GM12865 (cell line): ENCODE results near the gene MTMR10.

ENCODE experiments used
- DNase-seq: peaks from one replicate; pipeline ENCODE4 v3.0.0; 2010; ENCODE audit warnings: low read depth
- H3K4me3 ChIP-seq: 2 replicates; pipeline ENCODE4 v1.5.1; 2011; ENCODE audit warnings: mild to moderate bottlenecking, low read depth, low read length, control low read depth
- TF ChIP-seq, protein P1 (sequence below): IDR thresholded peaks from 2 replicates; pipeline ENCODE4 v1.5.1; 2011; ENCODE audit warnings: low read length, control low read depth, low read depth, inconsistent platforms; ENCODE audit not compliant: insufficient read depth; ENCODE audit errors: missing control alignments

MTMR10 gene

DNA sequence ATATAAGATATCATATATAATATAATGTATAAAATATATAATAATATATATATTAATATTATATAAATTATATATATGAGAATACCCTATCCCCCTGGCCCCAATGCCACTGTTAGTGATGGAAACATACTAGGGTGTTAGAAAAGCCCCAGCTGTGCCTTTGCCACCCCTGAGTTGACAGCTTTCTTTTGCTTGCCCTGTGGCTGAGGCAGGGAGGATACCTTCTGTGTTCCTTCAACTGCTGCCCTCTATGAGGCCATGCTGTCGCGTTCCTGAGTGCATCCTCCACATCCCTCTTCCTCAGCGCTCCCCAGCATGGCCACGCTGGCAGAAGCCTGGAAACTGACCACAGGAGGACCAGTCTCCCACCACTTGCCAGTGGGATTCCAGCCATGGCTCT is 61.4 kb downstream of the MTMR10 start:
- H3K4me3 ChIP-seq = no peak overlapping the region
- TF ChIP-seq, protein P1, sequence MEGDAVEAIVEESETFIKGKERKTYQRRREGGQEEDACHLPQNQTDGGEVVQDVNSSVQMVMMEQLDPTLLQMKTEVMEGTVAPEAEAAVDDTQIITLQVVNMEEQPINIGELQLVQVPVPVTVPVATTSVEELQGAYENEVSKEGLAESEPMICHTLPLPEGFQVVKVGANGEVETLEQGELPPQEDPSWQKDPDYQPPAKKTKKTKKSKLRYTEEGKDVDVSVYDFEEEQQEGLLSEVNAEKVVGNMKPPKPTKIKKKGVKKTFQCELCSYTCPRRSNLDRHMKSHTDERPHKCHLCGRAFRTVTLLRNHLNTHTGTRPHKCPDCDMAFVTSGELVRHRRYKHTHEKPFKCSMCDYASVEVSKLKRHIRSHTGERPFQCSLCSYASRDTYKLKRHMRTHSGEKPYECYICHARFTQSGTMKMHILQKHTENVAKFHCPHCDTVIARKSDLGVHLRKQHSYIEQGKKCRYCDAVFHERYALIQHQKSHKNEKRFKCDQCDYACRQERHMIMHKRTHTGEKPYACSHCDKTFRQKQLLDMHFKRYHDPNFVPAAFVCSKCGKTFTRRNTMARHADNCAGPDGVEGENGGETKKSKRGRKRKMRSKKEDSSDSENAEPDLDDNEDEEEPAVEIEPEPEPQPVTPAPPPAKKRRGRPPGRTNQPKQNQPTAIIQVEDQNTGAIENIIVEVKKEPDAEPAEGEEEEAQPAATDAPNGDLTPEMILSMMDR = no peak
- DNase-seq = no peak

DNA sequence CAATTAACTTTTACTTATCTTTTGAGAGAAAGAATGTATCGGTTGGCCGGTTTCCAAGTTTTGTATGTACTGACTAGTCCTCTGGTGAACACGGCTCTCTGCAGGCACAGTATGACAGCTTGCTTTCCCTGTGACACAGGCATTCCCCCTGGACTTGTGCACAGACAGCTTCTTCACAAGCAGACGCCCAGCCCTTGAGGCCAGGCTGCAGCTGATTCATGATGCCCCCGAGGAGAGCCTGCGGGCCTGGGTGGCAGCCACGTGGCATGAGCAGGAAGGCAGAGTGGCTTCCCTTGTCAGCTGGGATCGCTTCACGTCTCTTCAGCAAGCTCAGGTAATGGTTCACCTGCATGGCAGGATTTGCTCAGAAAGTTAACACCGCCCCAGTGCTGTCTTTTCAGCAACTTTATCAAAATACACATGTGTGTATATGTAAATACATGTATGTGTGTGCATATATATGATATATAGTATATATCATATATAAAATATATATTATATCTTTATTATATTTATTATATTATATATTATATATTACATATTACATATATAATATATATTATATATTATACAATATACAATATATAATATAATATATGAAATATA is 62.3 kb downstream of the MTMR10 start:
- TF ChIP-seq, protein P1 = no peak
- H3K4me3 ChIP-seq = no peak overlapping the region
- no peak for DNase-seq

DNA sequence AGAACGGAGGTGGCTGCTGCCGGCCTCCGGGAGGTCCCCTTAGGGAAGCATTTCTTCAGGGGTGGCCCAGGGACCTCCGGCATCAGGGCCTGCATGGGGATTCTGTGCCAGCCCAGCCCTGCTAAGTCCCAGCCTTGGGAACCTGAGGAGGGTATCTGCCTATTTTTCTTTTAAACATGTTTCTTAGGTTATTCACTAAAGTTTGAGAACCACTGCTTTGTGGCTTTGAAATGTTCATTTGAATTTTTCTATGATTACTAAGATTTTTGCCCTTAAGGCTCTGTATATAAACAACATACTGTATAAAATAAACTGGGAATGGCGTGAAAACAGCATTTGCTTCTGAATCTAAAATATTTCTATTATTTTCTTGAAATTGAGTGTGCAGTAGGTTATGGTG is 63.4 kb downstream of the MTMR10 start:
- no peak overlapping the region for H3K4me3 ChIP-seq
- no peak for DNase-seq
- TF ChIP-seq, protein P1 = no peak

DNA sequence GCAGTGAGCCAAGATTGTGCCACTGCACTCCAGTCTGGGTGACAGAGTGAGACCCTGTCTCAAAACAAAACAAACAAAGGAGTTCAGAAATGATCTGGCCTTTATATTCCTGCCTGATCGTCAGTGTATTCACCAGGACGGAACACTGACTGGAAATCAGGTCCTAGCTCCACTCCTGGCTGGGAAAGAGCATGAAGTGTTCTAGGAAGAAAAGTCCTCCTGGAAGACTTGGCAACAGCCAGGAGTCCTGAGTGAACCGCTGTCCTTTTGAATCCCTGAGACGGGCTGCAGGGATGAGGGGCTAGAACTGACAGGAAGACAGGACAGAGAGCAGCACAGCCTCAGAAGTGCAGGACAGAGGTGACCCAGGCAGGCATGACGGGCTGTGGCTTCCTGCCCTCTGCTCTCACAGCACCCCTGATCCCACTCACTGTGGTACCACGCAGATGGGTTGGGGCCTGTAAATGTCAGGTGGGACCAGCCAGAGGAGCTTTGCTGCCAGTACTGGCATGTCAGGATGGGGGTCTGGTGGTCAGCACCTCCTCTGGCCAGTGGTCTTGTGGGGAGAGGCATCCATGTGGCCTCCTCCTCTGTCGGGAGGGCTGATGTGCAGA is 64.2 kb downstream of the MTMR10 start:
- DNase-seq = no peak
- no peak overlapping the region for H3K4me3 ChIP-seq
- TF ChIP-seq, protein P1 = no peak

DNA sequence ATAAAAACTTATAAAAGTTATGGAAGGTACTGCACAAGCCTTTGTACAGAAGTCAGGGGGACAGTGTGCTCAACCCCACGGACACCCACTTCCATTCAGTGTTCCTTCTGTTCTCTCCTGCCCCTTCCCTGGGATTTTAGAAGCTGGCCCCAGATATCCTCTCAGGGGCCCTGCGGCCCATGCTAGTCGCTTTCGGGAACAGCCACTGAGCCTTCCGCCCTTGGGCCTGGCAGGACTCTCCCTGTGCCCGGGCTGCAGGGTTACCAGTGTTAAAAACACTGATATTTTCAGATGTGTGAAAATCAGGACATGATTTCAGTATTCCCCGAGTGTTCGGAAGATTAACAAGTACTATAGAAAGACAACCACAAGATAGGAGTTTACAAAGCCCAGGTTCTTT is 65.3 kb downstream of the MTMR10 start:
- TF ChIP-seq, protein P1 = no peak
- no peak overlapping the region for H3K4me3 ChIP-seq
- DNase-seq = no peak

DNA sequence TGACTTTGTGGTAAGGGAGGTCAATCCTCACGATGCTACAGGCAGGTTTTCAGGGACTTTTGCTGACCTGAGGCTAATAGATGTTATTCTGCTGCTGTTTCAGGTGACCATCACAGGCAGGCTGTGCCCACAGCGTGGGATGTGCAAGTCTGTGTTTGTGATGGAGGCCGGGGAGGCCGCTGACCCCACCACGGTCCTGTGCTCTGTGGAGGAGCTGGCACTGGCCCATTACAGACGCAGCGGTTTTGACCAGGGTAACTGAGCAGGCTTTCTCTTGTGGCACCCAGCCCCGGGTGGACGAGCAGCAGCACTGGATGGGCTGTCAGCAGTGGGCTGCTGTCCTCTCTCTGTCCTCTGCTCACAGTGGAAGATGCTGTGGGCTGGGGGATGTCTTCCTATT is 65.7 kb downstream of the MTMR10 start:
- no peak for DNase-seq
- H3K4me3 ChIP-seq = no peak overlapping the region
- TF ChIP-seq, protein P1 = no peak

DNA sequence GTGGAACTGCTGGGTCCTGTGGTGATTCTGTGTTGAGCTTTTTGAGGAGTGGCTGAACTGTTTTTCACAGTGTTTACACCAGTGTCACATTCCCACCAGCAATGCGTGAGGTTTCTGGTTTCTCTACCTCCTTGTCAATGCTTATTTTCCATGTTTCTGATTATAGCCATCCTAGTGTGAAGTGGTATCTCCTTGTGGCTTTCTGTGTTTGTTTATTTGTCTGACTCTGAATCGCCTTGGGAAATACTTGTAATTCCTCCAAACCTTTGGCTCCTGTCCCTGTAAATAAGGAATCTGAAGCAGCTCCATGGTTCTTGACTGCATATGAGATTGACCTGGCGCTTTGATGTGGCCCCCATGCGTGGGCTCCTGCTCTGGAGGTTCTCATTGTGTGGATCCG is 67.1 kb downstream of the MTMR10 start:
- TF ChIP-seq, protein P1 = no peak
- DNase-seq = no peak
- no peak overlapping the region for H3K4me3 ChIP-seq
